T-helper 17 cell (primary cell): ENCODE measurements around the gene UQCR11. TPM values are rescaled to one million over a fixed set of nuclear protein-coding genes. Genes with fewer than 3 reads are reported as not detected.

ENCODE experiments used
- ATAC-seq: fragments of 150-1000 bp; cut with Tn5 transposase; 2 replicates; pipeline ENCODE4 v1.10.0; 2021; ENCODE audit warnings: mild to moderate bottlenecking, moderate library complexity
- DNase-seq, 3 donors: peaks; one replicate each; pipeline versions ENCODE4 v3.0.0 to v3.0.0-alpha.2; 2020 to 2021
- H3K9me3 ChIP-seq: one replicate; pipeline ENCODE4 v1.7.0; 2013; ENCODE audit warnings: low read length, mild to moderate bottlenecking; ENCODE audit not compliant: control insufficient read depth, poor library complexity, severe bottlenecking
- H3K27ac Mint-ChIP-seq: one replicate; pipeline ENCODE4 v1.8.0; 2022; ENCODE audit warnings: mild to moderate bottlenecking, moderate library complexity, mixed read lengths
- H3K27me3 Mint-ChIP-seq: one replicate; pipeline ENCODE4 v1.8.0; 2022; ENCODE audit warnings: mixed read lengths
- H3K36me3 Mint-ChIP-seq: one replicate; pipeline ENCODE4 v1.8.0; 2022; ENCODE audit warnings: low read depth, mixed read lengths
- H3K4me1 Mint-ChIP-seq: one replicate; pipeline ENCODE4 v1.8.0; 2022; ENCODE audit warnings: mild to moderate bottlenecking, mixed read lengths
- H3K4me3 Mint-ChIP-seq: one replicate; pipeline ENCODE4 v1.8.0; 2022; ENCODE audit warnings: mild to moderate bottlenecking, moderate library complexity, mixed read lengths
- total RNA-seq, 4 donors: library from RNA in 2 of 4; stranded (reverse) in 2 of 4; gene quantifications; one replicate each; pipeline ENCODE4 v1.2.3 and lab custom pipeline; 2022 to 2026

Gene UQCR11
- total RNA-seq, 2 donors from 2014 or later: 125 to 128 TPM

DNA sequence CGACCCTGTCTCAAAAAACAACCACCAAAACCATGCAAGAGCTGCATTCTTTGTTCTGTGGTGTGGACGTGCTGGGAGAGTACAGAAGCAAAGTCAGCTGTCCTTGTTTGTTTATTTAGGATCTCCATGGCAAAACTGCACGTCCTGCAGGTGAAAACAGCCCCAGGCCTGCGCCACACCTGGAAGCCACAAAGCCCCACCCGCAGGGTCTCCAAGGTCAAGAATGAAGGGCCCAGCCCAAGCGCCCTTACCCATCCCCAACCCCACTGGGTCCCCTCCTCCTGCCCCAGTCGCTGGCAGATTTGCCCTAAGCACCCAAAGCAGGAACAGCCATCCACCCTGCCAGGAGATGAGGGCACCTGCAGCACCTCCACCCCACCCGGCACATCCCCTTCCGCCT lies 23.1 kb downstream of the UQCR11 start:
- DNase-seq (no peak), ATAC-seq (no peak)
- Mint-ChIP-seq H3K4me3 (no peak overlapping the region), H3K4me1 (peaks cover 2% of the 10 kb centered on the region), H3K36me3 (peaks cover 2% of the 10 kb centered on the region), H3K27ac (no peak overlapping the region), H3K27me3 (no peaks in the 10 kb centered on the region)
- H3K9me3 ChIP-seq: no peaks in the 10 kb centered on the region

DNA sequence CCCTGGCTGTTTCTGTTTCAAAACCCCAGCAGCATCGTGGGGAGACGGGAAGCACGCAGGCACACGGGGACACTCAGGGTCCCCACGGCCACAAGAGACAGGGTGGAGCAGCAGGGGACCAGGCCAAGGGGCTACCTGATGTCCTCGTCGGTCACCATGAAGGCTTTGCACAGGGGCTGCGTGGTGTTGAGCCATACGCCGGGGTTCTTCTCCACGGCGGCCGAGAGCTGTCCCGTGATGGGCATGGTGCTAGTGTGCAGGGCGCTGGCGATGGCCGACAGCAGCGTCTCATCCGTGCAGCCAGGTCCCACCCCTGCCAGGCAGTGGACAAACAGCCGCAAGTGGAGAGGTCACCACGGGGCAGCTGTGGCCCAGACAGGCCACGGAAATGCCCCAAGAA lies 24.3 kb downstream of the UQCR11 start:
- H3K4me3 Mint-ChIP-seq: no peak overlapping the region
- H3K9me3 ChIP-seq: no peaks in the 10 kb centered on the region
- DNase-seq (no peak), ATAC-seq (no peak)
- H3K36me3 Mint-ChIP-seq: peaks cover 2% of the 10 kb centered on the region
- peaks cover 2% of the 10 kb centered on the region for H3K4me1 Mint-ChIP-seq
- no peak overlapping the region for H3K27ac Mint-ChIP-seq
- H3K27me3 Mint-ChIP-seq: no peaks in the 10 kb centered on the region

DNA sequence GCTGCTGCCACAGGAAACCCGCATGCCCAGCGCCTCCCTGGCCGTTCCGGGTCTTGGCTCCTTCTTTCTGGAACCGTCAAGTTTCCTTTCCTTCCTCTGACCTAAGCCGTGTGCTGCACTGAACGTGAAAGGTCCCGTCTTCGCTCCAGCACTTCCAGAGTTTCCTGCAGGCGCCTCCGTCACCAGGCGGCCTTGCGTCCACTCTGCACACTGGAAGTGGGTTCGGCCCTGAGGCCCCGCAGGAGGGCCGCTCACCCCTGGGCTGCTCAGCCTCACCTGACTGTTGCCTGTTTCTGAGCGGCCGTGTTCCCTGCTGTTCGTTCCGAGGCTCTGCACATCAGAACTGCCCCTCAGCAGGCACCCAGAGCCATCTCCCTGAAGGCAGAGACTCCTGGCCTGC lies 24.9 kb downstream of the UQCR11 start:
- Mint-ChIP-seq H3K36me3 (peaks cover 2% of the 10 kb centered on the region), H3K4me3 (no peak overlapping the region), H3K27ac (no peak overlapping the region), H3K27me3 (no peaks in the 10 kb centered on the region), H3K4me1 (peaks cover 6% of the 10 kb centered on the region)
- DNase-seq (no peak), ATAC-seq (no peak)
- H3K9me3 ChIP-seq: no peaks in the 10 kb centered on the region

DNA sequence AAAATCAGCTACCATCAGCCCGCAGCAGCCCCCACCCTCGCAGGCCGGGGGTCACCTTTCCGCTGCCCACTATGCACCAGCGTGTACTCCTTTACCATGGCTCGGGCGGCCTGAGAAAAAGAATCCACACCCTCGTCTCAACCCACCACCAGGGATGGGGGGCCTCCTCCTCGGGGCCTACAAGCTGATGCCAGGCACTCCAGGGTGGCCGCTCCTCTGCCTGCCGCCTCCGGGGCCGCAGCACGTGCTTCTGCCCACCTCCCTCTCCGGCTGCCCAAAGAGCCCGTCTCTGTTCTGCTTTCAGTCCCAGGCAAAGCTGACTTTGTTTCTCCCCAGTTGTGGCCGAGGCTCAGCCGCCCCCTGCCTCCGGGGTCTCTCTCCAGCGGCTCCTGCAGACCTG lies 26.0 kb downstream of the UQCR11 start:
- Mint-ChIP-seq H3K4me1 (peaks cover 6% of the 10 kb centered on the region), H3K27ac (no peak overlapping the region), H3K27me3 (no peaks in the 10 kb centered on the region), H3K4me3 (no peak overlapping the region), H3K36me3 (peaks cover 2% of the 10 kb centered on the region)
- ATAC-seq: no peak
- no peaks in the 10 kb centered on the region for H3K9me3 ChIP-seq
- no peak for DNase-seq

DNA sequence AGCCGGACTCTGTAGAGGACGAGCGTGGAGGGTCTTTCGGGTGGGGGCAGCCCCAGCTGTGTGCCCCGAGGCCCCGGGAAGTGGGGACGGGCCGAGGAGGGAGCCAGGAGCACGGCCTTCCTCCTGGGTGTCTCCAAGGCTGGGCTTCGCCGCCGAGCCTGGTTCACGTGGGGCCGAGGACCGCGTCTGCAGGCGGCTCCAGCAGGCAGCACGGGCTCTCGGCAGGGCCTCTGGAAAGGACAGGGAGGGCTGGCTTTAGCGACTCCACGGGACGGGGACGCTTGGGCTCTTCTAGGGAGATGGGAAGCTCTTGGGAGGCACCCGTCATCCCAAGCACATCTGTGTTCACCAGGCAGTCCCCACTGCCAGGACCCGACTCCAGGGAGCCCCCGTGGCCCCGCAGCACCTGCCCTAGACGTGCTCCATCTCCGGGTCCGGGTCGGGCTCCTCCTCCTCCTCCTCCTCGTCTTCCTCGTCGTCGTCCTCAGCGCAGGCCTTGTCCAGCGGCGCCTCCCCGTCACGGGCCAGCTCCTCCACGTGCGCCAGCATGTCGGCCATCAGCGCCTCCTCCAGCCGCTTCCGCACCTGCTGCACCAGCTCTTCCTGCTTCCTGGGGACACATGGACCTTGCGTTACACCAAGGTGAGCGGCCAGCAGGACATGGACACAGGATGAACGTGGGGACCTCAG lies 27.2 kb downstream of the UQCR11 start:
- Mint-ChIP-seq H3K27me3 (no peaks in the 10 kb centered on the region), H3K36me3 (peaks cover 2% of the 10 kb centered on the region), H3K27ac (no peak overlapping the region), H3K4me3 (no peak overlapping the region), H3K4me1 (peaks cover 6% of the 10 kb centered on the region)
- ATAC-seq (no peak), DNase-seq (no peak)
- no peaks in the 10 kb centered on the region for H3K9me3 ChIP-seq

DNA sequence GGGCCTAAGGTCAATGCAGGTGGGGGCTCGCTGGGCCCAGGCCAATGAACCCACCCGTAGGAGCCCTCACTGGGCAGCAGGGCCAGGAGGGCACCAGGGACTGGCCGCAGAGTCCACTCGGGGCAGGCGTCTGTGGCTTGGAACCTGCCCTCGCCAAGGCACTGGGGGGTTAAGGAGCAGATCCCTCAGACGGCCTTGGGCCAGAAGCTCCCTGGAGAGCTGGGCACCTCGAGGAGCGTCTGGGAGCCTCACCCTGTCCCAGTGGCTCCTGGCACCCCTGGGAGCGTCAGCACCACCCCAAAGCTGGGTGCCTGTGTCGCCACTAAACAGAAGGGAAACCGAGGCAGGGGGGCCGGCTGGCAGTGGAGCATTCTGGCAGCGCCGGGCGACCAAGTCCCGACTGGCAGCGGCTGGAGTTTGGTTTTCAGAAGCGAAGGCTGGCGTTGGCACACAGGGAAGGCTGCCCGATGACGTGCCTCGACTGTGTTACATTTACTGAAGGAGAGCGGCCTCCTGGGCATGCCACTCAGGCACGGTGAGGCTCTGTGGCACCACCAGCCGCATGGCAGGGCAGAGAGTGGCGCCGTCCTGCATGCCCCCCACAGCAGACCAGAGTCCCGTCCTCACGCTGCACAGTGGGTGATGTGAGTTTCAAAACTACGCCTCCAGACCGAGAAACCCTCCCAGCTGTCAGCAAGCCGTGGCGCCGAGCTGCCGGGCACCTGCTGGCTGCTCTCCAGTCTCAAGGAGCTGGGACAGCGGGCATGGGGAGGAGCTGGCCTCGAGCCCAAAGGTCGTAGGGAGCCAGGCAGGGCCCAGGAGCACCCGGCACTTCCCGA lies 28.0 kb downstream of the UQCR11 start:
- Mint-ChIP-seq H3K4me1 (peaks cover 6% of the 10 kb centered on the region), H3K4me3 (no peak overlapping the region), H3K27me3 (no peaks in the 10 kb centered on the region), H3K27ac (no peak overlapping the region), H3K36me3 (peaks cover 2% of the 10 kb centered on the region)
- no peaks in the 10 kb centered on the region for H3K9me3 ChIP-seq
- DNase-seq (no peak), ATAC-seq (no peak)

DNA sequence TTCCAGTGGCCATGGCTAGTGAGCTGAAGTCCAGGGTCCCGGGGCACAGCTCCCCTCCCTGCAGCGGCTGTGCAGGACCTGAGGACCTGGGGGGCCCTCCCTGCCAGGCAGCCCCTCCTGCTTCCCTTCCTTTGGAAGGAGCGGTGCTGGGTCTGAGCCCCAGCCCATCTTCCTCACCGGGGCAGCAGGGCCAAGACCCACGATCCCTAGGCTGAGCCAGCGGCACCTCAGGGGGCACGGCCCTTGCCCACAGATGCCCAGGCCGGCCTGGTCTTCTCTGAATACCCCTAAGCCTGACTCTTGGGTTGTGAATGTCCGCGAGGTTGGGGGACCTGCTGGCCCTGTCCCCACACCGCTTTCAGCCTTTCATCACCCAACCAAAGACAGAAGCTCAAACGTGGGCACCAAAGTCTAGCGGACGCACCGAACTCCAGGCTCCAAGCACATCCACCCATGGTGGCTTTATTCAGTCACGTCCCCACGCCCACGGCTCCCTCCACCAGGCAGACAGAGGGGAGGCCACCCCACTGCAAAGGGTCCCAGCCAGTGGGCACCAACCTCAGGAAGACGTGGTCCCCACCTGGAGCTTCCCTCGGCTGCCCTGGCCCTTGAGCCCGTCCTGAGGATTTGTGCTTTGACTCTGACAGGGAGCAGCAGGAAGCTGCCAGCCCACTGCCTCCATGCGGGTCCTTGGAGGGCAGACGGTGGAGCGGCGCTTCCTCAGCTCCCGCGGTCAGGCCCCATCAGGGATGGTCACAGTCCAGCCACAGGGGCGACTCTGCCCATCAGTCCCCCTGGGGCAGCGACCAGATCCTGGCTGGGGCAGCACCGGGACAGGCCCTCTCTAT lies 28.8 kb downstream of the UQCR11 start:
- no peak overlapping the region for H3K27ac Mint-ChIP-seq
- DNase-seq (no peak), ATAC-seq (no peak)
- peaks cover 6% of the 10 kb centered on the region for H3K4me1 Mint-ChIP-seq
- H3K27me3 Mint-ChIP-seq: no peaks in the 10 kb centered on the region
- H3K36me3 Mint-ChIP-seq: peaks cover 2% of the 10 kb centered on the region
- H3K9me3 ChIP-seq: no peaks in the 10 kb centered on the region
- H3K4me3 Mint-ChIP-seq: no peak overlapping the region

DNA sequence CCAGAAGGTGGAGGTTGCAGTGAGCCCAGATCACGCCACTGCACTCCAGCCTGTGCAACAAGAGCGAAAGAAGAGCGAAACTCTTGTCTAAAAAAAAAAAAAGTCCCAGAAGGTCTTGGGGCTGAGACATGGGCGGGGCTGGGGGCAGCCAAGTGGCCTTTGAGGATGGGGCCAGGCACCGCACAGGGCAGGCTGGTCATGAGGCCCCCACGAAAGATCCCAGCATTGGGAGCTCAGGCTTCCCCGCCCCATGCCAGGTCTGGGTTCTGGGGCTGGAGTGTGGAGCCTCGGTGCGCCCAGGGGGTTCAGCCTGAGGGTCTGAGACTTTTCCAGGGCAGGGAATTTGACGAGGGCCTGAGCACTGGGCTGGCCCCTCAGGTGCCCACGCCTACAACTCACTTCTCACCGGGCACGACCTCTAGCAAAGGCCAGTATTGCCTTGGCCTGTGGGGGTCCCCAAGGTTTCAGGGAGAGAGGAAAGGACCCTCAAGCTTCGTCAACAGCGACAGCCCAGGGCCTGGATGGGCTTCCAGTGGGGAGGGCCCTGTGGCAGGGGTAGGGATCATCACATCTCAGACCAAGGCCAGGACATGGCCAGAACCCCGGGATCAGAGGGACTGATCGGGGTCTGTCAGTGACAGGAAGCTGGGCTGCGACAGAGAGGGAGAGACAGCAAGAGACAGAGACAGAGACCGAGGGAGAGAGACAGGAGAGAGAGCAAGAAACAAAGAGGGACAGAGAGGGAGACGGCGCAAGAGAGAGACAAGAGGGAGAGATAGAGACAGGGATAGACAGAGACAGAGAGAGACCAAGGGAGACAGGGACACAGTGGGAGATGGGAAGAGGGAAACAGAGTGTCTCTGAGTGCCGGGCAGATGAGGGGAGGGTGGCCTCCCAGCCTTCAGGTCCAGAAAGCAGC lies 29.7 kb downstream of the UQCR11 start:
- H3K27me3 Mint-ChIP-seq: peaks cover 2% of the 10 kb centered on the region
- DNase-seq (no peak), ATAC-seq (no peak)
- H3K9me3 ChIP-seq: no peaks in the 10 kb centered on the region
- peaks cover 2% of the 10 kb centered on the region for H3K36me3 Mint-ChIP-seq
- no peak overlapping the region for H3K4me3 Mint-ChIP-seq
- H3K27ac Mint-ChIP-seq: no peak overlapping the region
- H3K4me1 Mint-ChIP-seq: peaks cover 4% of the 10 kb centered on the region

DNA sequence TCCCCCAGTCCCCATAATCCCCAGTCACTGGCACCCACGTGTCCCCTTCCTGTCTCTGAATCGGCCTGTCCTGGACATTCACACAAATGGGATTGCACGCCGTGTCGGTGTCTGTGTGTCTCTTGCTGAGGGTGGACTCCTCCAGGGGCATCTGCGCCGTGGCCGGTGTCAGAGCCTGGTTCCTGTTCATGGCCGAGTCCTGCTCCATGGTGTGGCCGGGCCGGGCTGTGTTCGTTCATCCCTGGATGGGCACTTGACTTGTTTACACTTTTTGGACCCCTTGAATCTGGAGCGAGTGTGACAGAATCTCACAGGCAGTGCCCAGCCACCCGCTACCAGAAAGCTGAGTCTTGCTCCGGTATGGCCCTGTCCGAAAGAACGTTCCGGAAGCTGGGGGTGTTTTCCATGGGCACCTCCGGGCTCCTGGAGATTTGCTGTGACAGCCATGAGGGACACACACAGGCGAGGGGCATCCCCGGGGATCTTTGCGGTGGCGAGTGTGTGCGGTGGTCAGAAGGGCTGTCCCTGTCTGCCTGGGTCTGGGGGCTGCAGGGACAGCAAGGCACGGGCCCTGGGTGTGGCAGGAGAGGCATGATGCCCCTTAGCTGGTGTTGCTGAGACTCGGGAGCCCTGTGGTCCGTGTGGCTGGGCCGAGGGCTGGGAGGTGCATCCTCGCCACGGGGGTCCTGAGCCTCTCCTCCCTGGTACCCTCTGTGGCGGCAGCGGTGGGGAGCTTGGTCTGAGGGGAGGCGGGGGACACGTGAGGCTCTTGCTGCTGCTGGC lies 30.7 kb downstream of the UQCR11 start:
- Mint-ChIP-seq H3K4me1 (peaks cover 10% of the 10 kb centered on the region), H3K27me3 (peaks cover 6% of the 10 kb centered on the region), H3K4me3 (no peak overlapping the region), H3K27ac (no peak overlapping the region), H3K36me3 (no peaks in the 10 kb centered on the region)
- DNase-seq (no peak), ATAC-seq (no peak)
- no peaks in the 10 kb centered on the region for H3K9me3 ChIP-seq

DNA sequence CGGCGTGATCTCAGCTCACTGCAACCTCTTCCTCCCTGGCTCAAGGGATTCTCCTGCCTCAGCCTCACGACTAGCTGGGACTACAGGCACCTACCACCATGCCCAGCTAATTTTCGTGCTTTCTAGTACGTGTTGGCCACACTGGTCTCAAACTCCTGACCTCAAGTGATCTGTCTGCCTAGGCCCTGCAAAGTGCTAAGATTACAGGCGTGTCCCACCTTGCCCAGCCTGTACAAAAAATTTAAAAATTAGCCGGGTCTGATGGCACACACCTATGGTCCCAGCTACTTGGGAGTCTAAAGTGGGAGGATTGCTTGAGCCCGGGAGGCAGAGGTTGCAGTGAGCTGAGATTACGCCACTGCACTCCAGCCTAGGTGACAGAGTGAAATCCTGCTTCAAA lies 32.5 kb downstream of the UQCR11 start:
- peaks cover 6% of the 10 kb centered on the region for H3K27me3 Mint-ChIP-seq
- H3K36me3 Mint-ChIP-seq: no peaks in the 10 kb centered on the region
- H3K4me1 Mint-ChIP-seq: peaks cover 12% of the 10 kb centered on the region
- no peaks in the 10 kb centered on the region for H3K9me3 ChIP-seq
- ATAC-seq: no peak
- DNase-seq: no peak
- no peak overlapping the region for H3K4me3 Mint-ChIP-seq
- H3K27ac Mint-ChIP-seq: no peak overlapping the region

DNA sequence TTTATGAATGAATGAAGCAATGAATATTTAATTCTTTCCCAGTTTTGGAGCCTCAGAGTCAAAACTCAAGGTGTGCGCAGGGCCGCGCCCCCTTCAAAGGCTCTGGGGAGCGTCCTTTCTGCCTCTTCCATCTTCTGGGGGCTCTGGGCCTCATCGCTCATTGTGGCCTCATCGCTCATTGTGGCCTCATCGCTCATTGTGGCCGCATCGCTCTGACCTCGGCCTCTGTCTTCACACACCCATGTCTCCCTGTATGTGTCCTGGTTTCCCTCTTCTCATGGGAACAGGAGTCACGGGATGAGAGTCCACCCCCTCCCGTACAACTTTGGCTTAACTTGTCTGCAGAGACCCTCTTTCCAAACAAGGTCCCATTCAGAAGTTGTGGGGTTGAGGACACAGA lies 33.9 kb downstream of the UQCR11 start:
- no peak overlapping the region for H3K27ac Mint-ChIP-seq
- no peaks in the 10 kb centered on the region for H3K9me3 ChIP-seq
- H3K36me3 Mint-ChIP-seq: no peaks in the 10 kb centered on the region
- peaks cover 12% of the 10 kb centered on the region for H3K4me1 Mint-ChIP-seq
- no peak overlapping the region for H3K4me3 Mint-ChIP-seq
- H3K27me3 Mint-ChIP-seq: peaks cover 6% of the 10 kb centered on the region
- ATAC-seq (no peak), DNase-seq (no peak)

DNA sequence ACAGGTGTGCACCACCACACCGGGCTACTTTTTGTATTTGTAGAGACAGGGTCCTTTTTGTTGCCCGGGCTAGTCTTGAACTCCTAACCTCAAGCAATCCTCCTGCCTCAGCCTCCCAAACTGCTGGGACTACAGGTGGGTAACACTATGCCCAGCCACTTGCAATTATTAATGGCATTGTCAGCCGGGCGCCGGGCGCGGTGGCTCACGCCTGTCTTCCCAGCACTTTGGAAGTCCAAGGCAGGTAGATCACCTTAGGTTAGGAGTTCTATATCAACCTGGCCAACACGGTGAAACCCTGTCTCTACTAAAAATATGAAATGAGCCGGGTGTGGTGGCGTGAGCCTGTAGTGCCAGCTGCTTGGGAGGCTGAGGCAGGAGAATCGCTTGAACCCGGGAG lies 34.4 kb downstream of the UQCR11 start:
- H3K9me3 ChIP-seq: no peaks in the 10 kb centered on the region
- Mint-ChIP-seq H3K27me3 (peaks cover 6% of the 10 kb centered on the region), H3K4me3 (no peak overlapping the region), H3K36me3 (no peaks in the 10 kb centered on the region), H3K4me1 (peaks cover 10% of the 10 kb centered on the region), H3K27ac (no peak overlapping the region)
- DNase-seq (no peak), ATAC-seq (no peak)
